Right forelimb (tissue), 1 donor: ENCODE measurements around the gene ACSF2.
"Not testable (repeated sequence)": the region's sequence is repeated elsewhere in the genome, so short reads cannot be mapped to it uniquely, and the experiment has no call there.

Experiments
- DNase-seq: peaks from one replicate; pipeline ENCODE4 v3.0.0-alpha.2; 2018

ACSF2 gene

DNA sequence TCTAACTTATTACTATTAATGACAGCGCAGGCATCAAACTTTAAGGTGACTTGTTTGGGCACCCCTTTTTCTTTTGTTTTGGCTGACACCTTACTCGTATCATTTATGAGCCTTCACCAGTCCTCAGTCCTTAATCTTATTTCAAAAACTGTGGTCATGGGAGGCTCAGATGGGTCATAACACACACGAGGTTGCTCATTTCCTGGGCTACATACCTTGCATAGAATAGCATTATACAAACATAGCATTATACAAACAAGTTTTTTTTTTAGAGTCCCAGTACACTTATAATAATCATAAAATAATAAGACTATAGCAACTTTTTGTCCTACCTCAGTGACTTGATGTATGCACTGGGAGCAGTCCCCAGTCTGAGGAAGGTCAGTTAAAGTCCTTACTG lies 11.2 kb upstream of the ACSF2 start:
- DNase-seq: no peak

GRCh38 chr17:50419577-50419976 lies 6.4 kb upstream of the ACSF2 start:
- DNase-seq: not testable (repeated sequence)

DNA sequence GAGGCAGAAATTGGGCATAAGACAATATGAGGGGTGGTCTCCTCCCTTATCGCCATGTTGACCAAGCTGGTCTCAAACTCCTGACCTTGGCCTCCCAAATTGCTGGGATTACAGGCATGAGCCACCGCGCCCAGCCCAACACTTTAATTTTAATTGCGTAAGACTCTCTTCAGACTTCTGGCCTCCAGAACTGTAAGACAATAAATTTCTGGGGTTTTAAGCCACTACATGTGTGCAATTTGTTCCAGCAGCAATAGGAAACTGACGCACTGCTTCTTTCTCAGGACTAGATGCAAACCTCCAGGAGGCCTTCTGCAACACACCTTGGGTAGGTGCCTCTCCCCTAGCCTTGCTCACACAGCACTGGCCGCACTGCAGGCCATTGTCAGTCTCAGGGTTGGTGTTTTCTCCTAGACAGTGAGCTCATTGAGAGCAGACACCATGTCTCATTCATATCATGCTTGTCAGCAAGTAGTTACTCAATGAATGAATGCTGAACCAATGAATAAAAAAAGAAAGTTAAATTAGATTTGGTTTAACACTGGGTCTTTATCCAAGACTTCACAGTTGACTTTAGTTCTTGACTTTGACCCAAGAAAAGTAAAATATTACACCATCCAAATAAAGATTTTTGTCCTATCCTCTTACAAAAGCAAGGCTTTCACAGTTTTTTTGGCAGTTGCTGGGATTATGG lies 5.5 kb upstream of the ACSF2 start:
- DNase-seq: no peak

- no peak for DNase-seq
These were observed 4.5 kb upstream of the ACSF2 start for GRCh38 chr17:50421308-50422051.

GRCh38 chr17:50422738-50423137 lies 3.3 kb upstream of the ACSF2 start:
- no peak for DNase-seq

GRCh38 chr17:50423553-50424159 lies 2.4 kb upstream of the ACSF2 start:
- no peak for DNase-seq

- no peak for DNase-seq
These were observed 1.6 kb upstream of the ACSF2 start for GRCh38 chr17:50424246-50424995.

GRCh38 chr17:50424996-50425681 lies 879 bp upstream of the ACSF2 start:
- DNase-seq: no peak

GRCh38 chr17:50426472-50426782 lies 409 bp downstream of the ACSF2 start:
- no peak for DNase-seq

DNA sequence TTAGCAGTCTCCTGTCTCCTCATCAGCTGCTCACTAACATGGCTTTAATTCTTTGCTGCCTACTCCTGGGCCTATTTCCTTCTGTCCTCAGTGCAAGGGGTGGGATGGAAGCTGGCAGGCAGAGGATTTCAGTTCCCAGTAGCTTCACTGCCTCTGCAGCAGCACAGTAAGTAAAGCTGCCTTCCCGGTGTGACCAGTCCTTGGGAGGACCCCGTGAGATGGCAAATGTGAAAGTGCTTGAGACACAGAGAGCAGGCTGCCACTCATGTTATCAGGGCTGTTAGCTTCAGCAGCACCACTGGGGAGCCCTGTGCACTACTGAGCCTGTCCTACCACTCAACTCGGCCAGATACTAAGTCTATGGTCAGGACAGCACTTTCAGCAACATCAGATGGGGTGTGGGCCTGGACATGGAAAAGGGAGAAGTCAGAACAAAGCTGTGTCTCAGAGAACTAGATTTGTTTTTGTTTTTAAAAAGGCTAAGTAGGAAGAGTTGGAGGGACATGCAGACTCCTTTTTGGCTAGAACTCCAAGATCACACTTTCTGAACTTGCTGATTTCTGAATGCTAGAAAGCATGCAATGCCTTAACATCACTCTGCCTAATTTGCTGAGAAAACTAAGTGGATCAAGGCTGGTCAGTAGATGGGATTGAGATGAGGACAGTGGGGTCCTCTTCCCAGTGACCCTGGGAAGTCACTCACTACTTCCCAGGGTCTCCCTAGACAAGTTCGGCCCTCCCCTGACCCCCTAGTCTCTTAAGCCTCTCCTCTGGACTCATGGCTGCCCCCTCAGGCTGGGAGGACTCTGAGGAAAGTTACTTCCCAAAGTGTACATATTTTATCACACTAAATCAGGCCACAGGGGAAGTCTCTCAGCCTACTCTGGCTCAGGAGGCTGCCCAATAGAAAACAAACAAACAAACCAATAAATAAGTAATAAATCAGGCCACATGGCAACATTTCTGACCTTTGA lies 1.1 kb downstream of the ACSF2 start:
- no peak for DNase-seq

GRCh38 chr17:50428126-50428525 lies 2.1 kb downstream of the ACSF2 start:
- DNase-seq: not testable (repeated sequence)

DNA sequence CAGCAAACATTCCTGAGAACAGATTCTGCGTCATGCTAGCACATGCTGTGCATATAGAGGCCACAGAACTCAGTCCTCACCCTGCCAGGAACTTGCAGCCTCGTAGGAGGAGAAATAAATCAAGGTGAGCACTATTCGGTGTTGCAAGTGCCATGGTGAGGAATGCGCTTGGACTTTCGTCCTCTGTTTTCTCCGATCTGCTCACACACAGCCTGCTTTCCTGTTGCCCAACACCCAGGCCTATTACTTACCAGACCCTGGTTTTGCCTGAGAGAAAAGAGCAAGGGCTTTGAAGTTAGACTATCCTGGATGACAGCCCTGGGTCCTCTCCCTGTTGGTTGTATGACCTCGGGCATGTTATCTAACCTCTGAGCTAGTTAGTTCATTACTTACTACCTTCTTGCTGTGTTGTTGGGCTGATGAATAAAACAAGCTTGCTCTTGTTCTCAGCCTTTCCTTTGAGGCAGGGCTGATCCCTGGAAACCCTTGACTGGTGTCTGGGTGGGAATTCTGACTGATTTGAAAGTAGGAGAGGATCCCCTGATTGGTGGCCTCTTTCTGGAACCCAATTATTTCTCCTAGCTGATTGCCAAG lies 2.9 kb downstream of the ACSF2 start:
- DNase-seq: no peak

DNA sequence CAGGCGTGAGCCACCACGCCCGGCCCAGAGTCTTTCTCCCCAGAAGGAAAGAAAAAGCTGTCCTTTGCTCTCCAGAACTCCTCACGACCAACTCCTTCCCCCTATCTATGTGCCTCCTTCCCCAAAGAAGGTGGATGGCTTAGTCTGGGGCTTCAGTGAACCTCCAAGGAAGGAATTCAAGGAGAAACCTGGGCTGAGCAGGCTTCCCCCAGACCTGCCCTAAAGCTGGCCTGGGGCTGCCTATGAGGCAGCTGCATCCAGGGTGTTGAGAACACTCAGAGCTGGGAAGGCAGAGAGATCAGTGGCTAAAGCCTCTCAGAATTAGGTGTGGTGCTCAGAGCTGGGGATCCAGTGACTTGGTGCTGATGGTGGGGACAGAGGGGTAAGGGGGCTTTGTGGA lies 3.8 kb downstream of the ACSF2 start:
- DNase-seq: no peak

DNA sequence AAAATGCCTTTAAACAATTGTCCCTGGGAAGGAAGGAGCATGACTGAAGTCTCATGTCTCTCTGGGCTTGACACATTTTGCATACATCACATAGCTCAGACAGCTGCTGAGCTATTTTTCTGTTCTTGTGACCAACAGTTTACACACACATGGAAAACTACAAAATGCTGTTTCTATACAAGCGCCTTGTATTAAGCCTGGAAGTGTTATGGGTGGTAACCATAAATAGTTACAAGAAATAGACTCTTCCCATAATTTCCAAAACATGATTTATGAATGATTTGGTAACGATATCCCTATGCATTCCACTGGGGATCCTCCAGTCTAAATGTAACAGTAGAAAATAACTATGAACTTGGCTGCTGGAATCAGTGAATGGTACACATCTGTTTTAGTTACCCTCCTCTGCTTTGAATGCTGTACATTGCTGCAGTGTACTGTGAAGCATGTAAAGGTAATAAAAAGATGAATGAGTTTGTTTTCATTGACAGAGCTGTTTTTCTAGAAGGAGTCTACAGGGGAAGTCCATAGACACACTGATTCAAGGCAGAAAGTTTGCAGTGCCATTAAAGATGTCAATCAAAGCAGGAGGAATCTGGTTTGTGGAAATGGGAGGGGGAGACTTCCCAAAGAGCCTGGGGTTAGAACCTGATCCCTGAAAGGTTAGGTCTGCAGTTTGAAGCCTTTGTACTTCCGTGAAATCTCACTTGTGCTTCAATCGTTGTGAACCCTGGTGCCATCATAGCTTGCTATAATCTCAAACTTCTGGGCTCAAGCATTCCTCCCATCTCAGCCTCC lies 5.0 kb downstream of the ACSF2 start:
- no peak for DNase-seq

DNA sequence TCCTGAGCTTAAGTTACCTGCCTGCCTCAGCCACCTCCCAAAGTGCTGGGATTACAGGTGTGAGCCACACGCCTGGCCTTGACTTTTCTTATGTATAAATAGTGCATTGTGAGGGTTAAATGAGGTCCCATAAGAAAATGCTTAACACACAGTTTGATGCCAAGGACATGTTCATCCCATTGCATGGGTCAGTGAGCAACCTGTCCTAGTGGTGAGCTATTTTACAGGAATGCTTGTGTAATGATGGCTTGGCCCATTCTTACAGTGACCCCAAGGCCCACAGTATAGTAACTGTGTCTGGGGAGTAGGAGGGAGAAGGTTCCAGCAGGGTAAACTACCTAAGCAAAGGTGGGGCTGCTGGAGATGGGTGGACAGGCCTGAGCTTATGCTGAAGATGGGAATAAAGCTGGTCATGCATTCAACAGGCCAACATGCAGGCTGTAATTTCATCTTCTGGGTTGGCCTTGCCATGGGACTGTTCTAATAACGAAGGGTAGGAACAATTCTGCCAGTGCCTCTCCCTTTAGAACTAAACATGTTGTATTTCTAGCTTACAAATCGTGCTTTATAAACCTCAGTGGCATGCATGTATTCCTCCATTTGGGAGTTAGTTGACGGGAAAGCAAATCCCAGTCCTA lies 6.2 kb downstream of the ACSF2 start:
- no peak for DNase-seq

GRCh38 chr17:50437409-50437808 lies 11.4 kb downstream of the ACSF2 start:
- DNase-seq: no peak

DNA sequence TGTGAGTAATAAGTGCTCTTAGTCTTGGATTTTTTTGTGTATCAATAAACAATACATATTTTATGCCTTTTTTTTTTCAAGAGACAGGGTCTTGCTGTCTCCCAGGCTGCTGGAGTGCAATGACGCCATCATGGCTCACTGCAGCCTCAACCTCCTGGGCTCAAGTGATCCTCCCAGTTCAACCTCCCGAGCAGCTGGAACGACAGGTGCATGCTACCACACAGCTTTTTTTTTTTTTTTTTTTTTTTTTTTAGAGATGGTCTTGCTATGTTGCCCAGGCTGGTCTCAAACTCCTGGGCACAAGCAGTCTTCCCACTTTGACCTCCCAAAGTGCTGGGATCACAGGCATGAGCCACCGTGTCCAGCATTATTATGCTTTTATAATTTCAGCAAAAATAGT lies 13.0 kb downstream of the ACSF2 start:
- DNase-seq: no peak

DNA sequence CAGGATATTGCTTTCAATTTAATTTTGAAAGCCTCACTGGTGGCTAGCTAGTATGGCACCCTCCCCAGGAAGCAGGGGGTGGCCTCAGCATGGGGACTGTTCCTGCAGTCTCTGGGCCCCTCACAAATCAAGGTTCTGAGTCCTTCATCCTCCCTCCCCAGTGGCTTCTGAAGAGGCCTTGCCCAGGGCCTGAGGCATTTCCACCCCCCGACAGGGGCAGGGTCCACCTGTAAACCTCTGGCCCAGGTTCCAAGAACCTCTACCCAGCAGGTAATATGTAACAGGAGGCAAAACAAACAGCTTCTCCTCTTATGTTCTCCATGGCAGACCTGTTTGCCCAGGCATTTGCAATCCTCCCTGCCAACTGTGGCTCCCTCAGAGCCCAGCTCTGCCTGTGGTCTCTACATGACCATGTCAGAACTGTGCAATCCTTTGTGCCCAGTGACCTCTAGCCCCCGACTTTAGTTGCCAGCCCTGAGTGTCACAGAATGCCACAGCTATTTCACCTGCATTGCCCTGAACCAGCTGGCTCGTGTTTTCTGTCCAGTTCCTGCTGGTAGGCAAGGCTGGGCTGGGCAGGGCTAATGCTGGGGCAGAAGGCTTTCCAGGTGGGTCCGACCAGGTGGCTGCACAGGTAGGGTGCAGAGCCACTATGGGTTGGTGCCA lies 14.3 kb downstream of the ACSF2 start:
- no peak for DNase-seq
